HepG2 (cell line): ENCODE measurements around the gene APOA1. TPM values are rescaled to one million over a fixed set of nuclear protein-coding genes. Genes with fewer than 3 reads are reported as not detected.

Experiments used
- AKAP8 ChIP-seq: sonication (generic); formaldehyde crosslinking; IDR thresholded peaks from 2 replicates; pipeline ENCODE4 v1.5.1; 2020; ENCODE audit warnings: mild to moderate bottlenecking, missing genetic modification reagents
- CEBPB ChIP-seq: IDR thresholded peaks from 2 replicates; pipeline ENCODE4 v1.6.1; 2011; ENCODE audit warnings: low read depth, low read length, improper control_type of control experiment, borderline replicate concordance
- GZF1 ChIP-seq: sonication (generic); formaldehyde crosslinking; IDR thresholded peaks from 2 replicates; pipeline ENCODE4 v1.5.1; 2020; ENCODE audit warnings: mild to moderate bottlenecking, missing genetic modification reagents
- IRF1 ChIP-seq: sonication (generic); formaldehyde crosslinking; IDR thresholded peaks from 2 replicates; pipeline ENCODE4 v1.4.0; 2020; ENCODE audit warnings: low read depth, mild to moderate bottlenecking, missing genetic modification reagents
- KDM4B ChIP-seq: sonication (generic); formaldehyde crosslinking; IDR thresholded peaks from 2 replicates; pipeline ENCODE4 v1.4.0; 2020; ENCODE audit warnings: missing genetic modification reagents
- KDM5A ChIP-seq: fragments of 200-600 bp; sonication (generic); IDR thresholded peaks from 2 replicates; pipeline ENCODE4 v1.7.0; 2018; ENCODE audit warnings: antibody characterized with exemption, mild to moderate bottlenecking, low read length, borderline replicate concordance
- MNT ChIP-seq: fragments of 450-650 bp; IDR thresholded peaks from 2 replicates; pipeline ENCODE4 v1.6.1; 2016
- NONO ChIP-seq, 2 experiments: fragments of 450-650 bp in 1 of 2; sonication (generic) in 1 of 2; formaldehyde crosslinking in 1 of 2; IDR thresholded peaks in 1 of 2; conservative IDR thresholded peaks in 1 of 2; 2 replicates each; pipeline versions ENCODE4 v1.6.1 to v1.8.0; 2017 to 2022; ENCODE audit warnings: mild to moderate bottlenecking in 1 of 2, missing genetic modification reagents in 1 of 2, moderate library complexity in 1 of 2
- NR3C1 ChIP-seq: sonication (generic); formaldehyde crosslinking; IDR thresholded peaks from 2 replicates; pipeline ENCODE4 v1.4.0; 2020; ENCODE audit warnings: missing genetic modification reagents
- PCBP2 ChIP-seq: fragments of 200-400 bp; formaldehyde crosslinking; optimal IDR thresholded peaks from 2 replicates; pipeline ENCODE3; 2018; ENCODE audit warnings: low read length, low read depth; ENCODE audit not compliant: poor library complexity, severe bottlenecking
- PLRG1 ChIP-seq: fragments of 450-650 bp; conservative IDR thresholded peaks from 2 replicates; pipeline ENCODE4 v1.6.1; 2016
- RELA ChIP-seq: sonication (generic); formaldehyde crosslinking; IDR thresholded peaks from 2 replicates; pipeline ENCODE4 v1.4.0; 2020; ENCODE audit warnings: missing genetic modification reagents
- SNAPC5 ChIP-seq: sonication (generic); formaldehyde crosslinking; IDR thresholded peaks from 2 replicates; pipeline ENCODE4 v1.8.1; 2023; ENCODE audit warnings: mild to moderate bottlenecking, missing genetic modification reagents, borderline replicate concordance
- WIZ ChIP-seq: sonication (generic); formaldehyde crosslinking; IDR thresholded peaks from 2 replicates; pipeline ENCODE4 v1.5.1; 2020; ENCODE audit warnings: mild to moderate bottlenecking, missing genetic modification reagents
- YEATS2 ChIP-seq: sonication (generic); formaldehyde crosslinking; IDR thresholded peaks from 2 replicates; pipeline ENCODE4 v1.4.0; 2020; ENCODE audit warnings: missing genetic modification reagents, borderline replicate concordance
- ZBTB8A ChIP-seq: sonication (generic); formaldehyde crosslinking; IDR thresholded peaks from 2 replicates; pipeline ENCODE4 v1.4.0; 2020; ENCODE audit warnings: mild to moderate bottlenecking, low read depth, missing genetic modification reagents, borderline replicate concordance
- ZEB1 ChIP-seq: IDR thresholded peaks from 2 replicates; pipeline ENCODE4 v1.6.1; 2012; ENCODE audit warnings: mild to moderate bottlenecking, low read depth, inconsistent platforms; ENCODE audit not compliant: insufficient replicate concordance
- ZFP36L1 ChIP-seq: sonication (generic); formaldehyde crosslinking; IDR thresholded peaks from 2 replicates; pipeline ENCODE4 v1.8.0; 2022; ENCODE audit warnings: mild to moderate bottlenecking, missing genetic modification reagents, moderate library complexity
- ZKSCAN8 ChIP-seq: IDR thresholded peaks from 2 replicates; pipeline ENCODE4 v1.6.1; 2016; ENCODE audit warnings: borderline replicate concordance, missing genetic modification reagents, missing compliant biosample characterization
- ZNF296 ChIP-seq: sonication (generic); formaldehyde crosslinking; conservative IDR thresholded peaks from 2 replicates; pipeline ENCODE4 v1.5.0; 2020; ENCODE audit warnings: mild to moderate bottlenecking, missing genetic modification reagents
- ZNF747 ChIP-seq: sonication (generic); formaldehyde crosslinking; IDR thresholded peaks from 2 replicates; pipeline ENCODE4 v1.8.1; 2023; ENCODE audit warnings: missing genetic modification reagents, mild to moderate bottlenecking, borderline replicate concordance
- ZSCAN5A ChIP-seq: sonication (generic); formaldehyde crosslinking; IDR thresholded peaks from 2 replicates; pipeline ENCODE4 v1.8.0; 2022; ENCODE audit warnings: mild to moderate bottlenecking, missing genetic modification reagents, borderline replicate concordance
- polyA plus RNA-seq, 8 experiments: library from polyadenylated mRNA; depleted of rRNA in 3 of 8; stranded (reverse) in 7 of 8; unstranded in 1 of 8; fragments of >200 nt; fragmentation: Illumina TruSeq in 4 of 8; extraction: Trizol in 4 of 8; gene quantifications; 2 replicates each; pipeline versions ENCODE4 v1.2.1 to v1.2.3, GENCODE V29; 2011 to 2016; ENCODE audit warnings: low read depth in 4 of 8, missing spikeins in 1 of 8, mixed read lengths in 1 of 8; ENCODE audit not compliant: insufficient read depth in 1 of 8
- total RNA-seq, 5 experiments: library from RNA; depleted of rRNA; stranded (reverse); fragments of >200 nt; fragmentation: Illumina TruSeq; extraction: Trizol; gene quantifications; 2 replicates each; pipeline ENCODE4 v1.2.3, GENCODE V29; 2016; ENCODE audit warnings: low read depth in 1 of 5
- TF ChIP-seq, protein P1 (sequence below): sonication (generic); formaldehyde crosslinking; IDR thresholded peaks from 2 replicates; pipeline ENCODE4 v1.8.0; 2022; ENCODE audit warnings: missing genetic modification reagents, mild to moderate bottlenecking, moderate library complexity, borderline replicate concordance

APOA1 gene
- total and polyA plus RNA-seq, 2 of the 13 experiments (the other 11 are each of a cell fraction or from before 2014, with no cell fraction given) = 1,973 to 5,485 TPM

GRCh38 chr11:116791002-116791812, 46.2 kb downstream of the APOA1 start (continued):
- TF ChIP-seq, protein P1, sequence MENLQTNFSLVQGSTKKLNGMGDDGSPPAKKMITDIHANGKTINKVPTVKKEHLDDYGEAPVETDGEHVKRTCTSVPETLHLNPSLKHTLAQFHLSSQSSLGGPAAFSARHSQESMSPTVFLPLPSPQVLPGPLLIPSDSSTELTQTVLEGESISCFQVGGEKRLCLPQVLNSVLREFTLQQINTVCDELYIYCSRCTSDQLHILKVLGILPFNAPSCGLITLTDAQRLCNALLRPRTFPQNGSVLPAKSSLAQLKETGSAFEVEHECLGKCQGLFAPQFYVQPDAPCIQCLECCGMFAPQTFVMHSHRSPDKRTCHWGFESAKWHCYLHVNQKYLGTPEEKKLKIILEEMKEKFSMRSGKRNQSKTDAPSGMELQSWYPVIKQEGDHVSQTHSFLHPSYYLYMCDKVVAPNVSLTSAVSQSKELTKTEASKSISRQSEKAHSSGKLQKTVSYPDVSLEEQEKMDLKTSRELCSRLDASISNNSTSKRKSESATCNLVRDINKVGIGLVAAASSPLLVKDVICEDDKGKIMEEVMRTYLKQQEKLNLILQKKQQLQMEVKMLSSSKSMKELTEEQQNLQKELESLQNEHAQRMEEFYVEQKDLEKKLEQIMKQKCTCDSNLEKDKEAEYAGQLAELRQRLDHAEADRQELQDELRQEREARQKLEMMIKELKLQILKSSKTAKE = peak; percentile 51; the same call in 1 of the 2 replicates
- TF ChIP-seq ZNF747 (no peak; the same call in 1 of the 2 replicates), ZBTB8A (no peak), RELA (CRISPR knock-in tag) (no peak), ZFP36L1 (CRISPR knock-in tag) (no peak), CEBPB (no peak), YEATS2 (CRISPR knock-in tag) (no peak), KDM4B (CRISPR knock-in tag) (no peak), ZNF296 (CRISPR knock-in tag) (no peak; the same call in 1 of the 2 replicates), IRF1 (no peak), ZKSCAN8 (CRISPR knock-in tag) (0 out of 2 replicates have a peak, but pooled peaks have one; percentile 46), GZF1 (CRISPR knock-in tag) (0 out of 2 replicates have a peak, but pooled peaks have one; percentile 33), PCBP2 (no peak), PLRG1 (no peak), ZEB1 (no peak), WIZ (no peak), SNAPC5 (CRISPR knock-in tag) (0 out of 2 replicates have a peak, but pooled peaks have one; percentile 46), NR3C1 (CRISPR knock-in tag) (no peak), AKAP8 (CRISPR knock-in tag) (no peak), NONO (IDR thresholded peaks at IDR 0.05) (no peak), NONO (CRISPR knock-in tag; conservative IDR thresholded peaks at IDR 0.05) (peak; percentile 66; the same call in 1 of the 2 replicates), KDM5A (no peak), ZSCAN5A (CRISPR knock-in tag) (0 out of 2 replicates have a peak, but pooled peaks have one; percentile 21), MNT (no peak)
